GM19397 (cell line): Measurements from ENCODE around the gene SLC25A13.
"Not testable (repeated sequence)": the region's sequence is repeated elsewhere in the genome, so short reads cannot be mapped to it uniquely, and the experiment has no call there.

Experiments
- ATAC-seq: cut with Tn5 transposase; IDR thresholded peaks from one replicate; pipeline ENCODE4 v1.9.1; 2021; ENCODE audit warnings: mild to moderate bottlenecking, moderate library complexity; ENCODE audit not compliant: unreplicated experiment

Gene SLC25A13

DNA sequence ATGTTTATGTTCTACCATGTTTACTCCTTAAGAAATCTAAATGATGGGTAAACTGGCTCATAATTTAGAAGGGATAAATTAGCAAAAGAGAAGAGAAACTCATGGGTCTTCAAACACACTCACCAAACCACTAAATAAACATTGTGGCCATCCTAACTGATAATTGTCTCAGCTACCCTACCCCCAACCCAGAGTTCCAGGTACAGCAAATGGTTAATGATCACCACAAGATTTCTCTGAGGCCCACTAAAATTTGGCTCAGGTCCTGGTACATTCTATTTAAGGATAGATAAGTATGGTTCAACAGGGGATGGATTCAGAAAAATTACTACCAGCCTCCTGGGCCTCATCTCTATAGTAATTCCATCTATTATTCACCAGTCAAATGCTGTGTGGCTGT is 21.4 kb downstream of the SLC25A13 start:
- no peak for ATAC-seq

DNA sequence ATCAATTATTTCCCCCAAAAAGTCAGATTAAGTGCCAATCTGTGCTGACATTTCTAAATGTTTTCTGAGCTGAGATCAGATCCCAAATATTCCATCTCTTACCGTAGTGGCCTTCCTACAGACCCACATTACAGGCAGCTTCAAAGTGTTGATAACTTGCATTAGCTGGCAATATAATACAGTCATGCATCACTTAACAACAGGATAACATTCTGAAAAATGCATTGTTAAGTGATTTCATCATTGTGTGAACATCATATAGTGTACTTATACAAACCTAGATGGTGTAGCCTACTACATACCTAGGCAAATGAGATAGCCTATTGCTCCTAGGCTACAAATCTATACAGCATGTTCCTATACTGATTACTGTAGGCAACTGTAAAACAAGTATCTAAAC is 22.4 kb downstream of the SLC25A13 start:
- ATAC-seq: no peak

DNA sequence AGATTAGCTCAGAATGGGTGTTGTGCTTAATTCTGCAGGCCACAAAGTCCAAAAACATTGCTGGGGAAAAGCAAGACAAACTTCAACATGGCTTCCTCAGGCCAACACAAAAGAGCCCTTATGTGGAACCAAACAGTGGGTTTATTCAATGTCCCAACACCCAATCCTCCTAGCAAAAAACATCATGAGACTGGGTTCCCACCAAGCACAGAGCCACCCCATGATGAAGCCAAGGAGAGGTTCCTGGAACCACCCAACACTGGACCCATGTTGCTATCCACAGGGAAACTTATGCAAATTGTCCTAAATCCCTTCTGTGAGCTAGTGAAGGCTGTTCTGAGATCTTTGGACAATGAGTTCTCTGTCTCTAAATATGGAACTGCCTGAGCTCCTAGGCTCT is 24.0 kb downstream of the SLC25A13 start:
- ATAC-seq: no peak

DNA sequence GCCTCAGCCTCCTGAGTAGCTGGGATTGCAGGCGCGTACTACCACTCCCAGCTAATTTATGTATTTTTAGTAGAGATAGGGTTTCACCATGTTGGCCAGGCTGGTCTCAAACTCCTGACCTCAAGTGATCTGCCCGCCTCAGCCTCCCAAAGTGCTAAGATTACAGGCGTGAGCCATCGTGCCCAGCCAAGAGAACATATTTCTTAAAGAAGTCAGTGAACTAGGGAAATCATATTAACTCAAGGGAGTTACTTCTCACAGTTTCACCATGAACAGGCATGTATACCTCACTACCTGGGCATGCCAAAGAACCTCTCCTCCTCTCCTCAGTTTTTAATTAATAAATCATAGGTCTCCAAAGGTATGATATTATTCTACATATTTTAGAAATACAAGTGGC is 24.5 kb downstream of the SLC25A13 start:
- not testable (repeated sequence) for ATAC-seq

DNA sequence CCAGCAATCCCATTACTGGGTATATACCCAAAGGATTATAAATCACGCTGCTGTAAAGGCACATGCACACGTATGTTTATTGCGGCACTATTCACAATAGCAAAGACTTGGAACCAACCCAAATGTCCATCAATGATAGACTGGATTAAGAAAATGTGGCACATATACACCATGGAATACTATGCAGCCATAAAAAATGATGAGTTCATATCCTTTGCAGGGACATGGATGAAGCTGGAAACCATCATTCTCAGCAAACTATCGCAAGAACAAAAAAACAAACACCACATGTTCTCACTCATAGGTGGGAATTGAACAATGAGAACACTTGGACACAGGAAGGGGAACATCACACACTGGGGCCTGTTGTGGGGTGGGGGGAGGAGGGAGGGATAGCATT is 28.0 kb downstream of the SLC25A13 start:
- ATAC-seq: not testable (repeated sequence)

DNA sequence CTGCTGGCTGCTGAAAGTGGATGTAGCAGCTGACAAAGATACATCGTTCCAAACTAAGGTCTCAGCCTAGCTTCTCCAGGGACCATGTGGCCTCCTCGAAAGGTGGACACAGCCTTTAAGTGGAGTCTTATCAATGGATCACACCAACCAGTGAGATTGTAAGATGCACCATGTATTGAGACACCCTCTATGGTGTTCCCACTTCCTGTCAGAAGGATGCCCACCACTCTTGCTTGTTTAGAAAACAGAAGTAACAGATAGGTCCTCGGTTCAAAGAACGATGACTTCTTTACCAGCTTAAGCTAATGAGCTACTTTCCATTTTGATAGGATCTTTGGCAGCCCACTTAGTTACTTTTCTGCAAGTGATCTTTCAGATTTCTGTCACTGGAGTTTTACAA is 34.3 kb downstream of the SLC25A13 start:
- no peak for ATAC-seq

DNA sequence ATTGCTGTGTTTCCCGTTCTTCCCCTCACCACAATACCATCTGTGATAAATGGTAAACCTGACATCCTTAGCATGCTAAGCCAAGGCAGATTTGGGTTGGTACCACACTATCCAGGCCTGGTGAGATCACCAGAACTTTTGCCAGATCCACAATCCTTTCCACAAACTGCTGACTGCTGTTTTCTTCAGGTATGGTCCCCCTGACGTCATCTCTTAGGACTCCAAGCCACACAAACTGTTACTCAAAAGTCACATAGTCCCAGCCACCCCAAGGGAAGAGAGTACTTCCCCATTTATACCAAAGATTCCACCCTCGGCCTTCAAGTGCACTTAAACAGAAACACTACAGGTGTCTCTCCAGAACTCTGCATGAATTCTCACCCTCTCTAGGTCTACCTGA is 34.8 kb downstream of the SLC25A13 start:
- no peak for ATAC-seq

DNA sequence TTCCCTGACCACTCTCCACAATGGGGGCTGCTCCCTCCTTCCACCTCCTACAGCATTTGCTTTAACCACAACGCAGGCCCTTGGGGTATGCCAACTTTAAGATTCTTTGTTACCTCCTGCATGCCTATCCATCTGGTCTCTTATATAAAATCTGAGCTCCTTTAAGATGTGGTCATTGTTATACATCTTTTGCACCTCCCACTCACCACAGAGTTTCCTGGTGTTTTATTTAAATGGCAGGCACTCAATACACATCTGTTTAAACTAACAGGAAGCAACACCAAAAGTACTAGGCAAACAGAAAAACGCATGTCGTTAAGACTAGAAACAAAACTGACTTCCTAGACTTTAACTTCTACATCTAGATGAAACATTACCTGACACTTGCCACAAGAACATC is 36.3 kb downstream of the SLC25A13 start:
- ATAC-seq: peak; percentile 79

DNA sequence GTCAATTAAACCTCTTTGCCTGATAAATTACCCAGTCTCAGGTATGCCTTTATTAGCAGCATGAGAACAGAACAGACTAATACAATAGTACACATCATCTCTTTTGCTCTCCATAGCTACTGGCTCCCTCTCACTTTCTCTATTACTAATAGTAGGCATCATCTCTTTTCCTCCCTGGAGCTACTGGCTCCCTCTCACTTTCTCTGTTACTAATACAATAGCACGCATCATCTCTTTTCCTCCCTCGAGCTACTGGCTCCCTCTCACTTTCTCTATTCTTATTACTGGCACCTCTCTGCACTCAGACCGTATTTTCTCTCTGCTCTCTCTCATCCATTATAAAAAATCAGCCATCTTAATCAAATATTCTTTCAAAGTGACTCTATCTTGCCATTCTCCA is 37.1 kb downstream of the SLC25A13 start:
- ATAC-seq: peak; percentile 32

DNA sequence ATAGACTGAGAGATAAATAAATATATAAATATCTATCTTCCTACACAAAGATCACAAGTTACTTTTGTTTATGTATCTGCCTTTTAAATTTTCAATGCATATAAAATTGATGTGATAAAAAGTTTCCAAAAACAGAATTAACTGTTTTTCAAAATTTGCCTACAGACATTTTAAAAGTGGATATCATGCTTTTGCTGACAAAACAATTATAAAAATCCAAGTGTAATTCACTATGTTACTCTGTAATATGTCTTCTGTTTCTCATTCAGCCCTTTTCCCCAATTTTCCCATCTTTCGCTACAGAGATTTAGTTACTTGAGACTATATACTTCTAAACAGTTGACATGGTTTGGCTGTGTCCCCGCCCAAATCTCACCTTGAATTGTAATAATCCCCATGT is 37.7 kb downstream of the SLC25A13 start:
- no peak for ATAC-seq

DNA sequence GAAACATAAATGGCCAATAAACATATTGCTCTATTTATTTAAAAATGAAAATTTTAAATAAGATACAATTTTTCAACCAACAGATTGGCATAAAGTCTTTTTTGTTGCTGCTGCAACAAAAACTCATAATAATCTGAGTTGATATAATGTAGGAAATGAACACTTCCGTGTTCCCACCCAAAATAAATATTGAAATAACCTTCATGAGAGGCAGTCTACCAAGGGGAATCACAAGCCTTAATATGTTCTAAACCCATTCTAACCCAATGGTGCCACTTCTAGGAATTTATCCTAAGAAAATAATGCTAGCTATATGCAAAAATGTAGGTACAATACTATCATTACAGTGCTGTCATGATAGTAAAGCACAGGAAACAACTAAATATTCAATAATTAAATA is 39.1 kb downstream of the SLC25A13 start:
- ATAC-seq: no peak

DNA sequence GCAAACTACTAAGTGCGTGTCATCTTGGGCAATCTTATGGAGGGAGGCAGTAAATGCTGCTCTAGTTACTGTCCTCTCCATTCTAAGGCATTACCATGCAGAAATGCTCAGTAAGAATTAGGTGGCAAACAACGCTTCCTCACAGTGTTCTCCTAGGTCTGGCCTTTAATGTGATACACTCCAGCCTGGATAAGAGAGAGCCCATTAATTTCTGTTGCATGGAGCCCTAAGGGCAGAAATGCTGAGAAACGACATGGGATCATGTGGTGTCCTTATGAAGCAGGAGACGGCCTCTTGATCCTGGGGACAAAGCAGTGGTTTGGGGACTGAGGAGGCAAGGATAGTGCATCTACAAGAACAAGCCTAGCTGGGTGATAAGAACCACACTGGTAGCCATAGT is 44.0 kb downstream of the SLC25A13 start:
- no peak for ATAC-seq

DNA sequence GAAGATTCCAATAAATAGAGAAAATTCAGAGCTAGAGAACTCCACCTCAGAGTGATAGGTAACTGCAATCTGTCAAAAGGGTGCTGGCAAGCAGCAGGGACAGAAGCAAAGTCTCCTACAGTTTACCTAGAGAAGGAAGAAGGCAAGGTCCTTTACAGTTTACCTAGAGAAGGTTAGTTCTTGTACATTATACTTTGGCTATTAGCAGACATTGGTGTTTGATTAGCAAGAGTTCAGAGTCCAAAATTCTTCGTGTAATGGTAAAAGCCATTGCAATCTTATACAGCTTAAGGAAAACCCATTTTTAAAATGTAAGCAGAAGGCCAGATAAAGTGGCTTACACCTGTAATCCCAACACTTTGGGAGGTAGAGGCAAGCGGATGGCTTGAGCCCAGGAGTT is 45.9 kb downstream of the SLC25A13 start:
- ATAC-seq: no peak

DNA sequence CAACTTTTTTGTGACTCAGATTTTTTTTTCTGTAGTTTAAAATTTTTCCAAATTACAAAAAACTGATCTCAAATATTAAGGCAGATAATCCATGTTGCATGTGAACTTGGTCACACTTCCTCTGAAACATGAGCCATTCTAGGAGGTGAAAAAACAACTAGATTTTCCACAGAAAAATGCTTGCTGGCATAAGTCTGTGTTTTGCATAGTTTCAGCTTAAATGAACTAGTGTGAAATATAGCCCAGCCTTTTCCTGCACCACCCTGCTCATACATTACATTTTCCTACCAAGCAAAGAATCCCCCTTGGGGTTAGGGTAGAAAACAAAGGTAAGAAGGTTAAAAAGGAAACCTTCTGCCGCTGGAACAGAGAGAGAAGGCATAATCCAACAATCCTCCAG is 48.2 kb downstream of the SLC25A13 start:
- no peak for ATAC-seq

DNA sequence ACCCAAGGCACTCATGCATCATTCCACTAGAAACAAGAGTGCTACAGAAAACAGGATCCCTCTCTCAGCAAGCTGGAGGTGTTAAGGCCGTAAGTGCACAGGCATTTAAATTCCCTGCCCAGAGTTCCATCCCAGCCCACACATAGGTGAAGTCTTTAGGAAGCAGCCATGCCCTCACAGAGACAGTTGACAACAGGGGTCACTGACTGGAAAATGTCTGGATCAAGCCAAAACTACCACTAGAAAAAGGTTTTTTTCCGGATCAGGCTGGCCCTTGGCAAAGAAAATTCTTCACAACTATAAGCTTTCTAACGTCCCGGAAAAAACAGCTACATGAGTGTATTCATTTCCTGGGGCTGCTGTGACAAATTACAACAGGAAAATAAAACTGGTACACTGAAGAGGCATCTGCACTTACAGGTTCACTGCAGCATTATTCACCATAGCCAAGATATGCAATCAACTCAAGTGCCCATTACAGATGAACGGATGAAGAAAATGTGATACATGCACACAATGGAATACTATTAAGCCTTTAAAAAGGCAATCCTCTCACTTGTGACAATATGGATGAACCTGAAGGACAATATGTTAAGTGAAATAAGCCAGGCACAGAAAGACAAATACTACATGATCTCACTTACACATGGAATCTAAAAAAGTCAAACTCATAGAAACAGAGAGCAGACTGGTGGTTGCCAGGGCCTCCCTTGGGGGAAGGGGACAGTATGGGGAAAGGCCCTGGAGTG is 52.5 kb downstream of the SLC25A13 start:
- no peak for ATAC-seq

DNA sequence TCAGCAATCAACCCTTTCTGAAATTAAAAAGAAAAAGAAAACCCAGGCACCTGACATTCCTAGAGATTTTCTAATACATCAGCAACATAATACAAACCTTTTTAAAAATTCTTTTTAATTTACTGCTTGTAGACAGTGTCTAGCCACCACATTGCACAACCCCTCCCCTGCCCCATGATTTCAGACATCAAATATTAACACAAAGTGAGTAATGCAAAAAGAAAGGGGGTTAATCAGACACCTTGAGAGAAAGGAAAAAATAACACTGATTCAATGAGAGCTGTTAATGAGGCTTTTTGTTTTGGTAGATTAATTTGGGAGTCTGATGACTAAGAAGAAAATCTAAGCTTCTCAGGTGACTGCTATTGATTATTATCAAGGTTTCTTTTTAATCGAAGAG is 55.3 kb downstream of the SLC25A13 start:
- ATAC-seq: no peak

DNA sequence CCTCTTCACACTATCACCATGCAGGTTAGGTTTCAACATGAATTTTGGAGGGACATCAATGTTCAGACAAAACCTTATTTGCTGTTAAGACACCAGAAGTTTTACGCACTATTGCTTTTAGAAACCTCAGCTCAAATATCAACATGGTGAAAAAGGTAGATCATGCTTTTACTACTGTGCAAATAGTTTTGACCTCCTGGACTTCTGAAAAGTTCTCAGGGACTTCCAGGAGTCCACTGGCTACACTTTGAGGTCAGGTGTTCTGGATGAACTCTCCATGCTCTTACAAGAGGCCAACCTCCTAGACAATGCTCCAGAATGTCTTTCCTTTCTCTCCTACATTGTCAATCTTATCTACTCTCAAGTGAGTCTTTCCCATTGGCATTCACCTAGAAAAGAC is 55.9 kb downstream of the SLC25A13 start:
- ATAC-seq: no peak

DNA sequence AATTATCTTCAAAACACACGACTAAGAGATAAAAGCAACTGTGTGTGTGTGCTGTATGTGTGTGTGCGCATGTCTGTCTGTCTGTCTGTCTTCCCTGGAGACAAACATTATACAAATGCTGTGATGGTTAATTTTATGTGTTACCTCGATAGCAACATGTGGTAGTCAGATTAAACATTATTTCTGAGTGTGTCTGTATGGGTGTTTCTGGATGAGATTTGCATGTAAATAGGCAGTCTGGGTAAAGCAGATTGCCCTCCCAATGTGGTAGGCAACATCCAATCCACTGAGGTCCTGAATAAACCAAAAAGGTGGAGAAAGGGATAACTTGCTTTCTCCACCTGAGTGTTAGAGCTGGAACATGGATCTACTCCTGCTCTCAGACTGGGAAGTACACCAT is 67.9 kb downstream of the SLC25A13 start:
- no peak for ATAC-seq

DNA sequence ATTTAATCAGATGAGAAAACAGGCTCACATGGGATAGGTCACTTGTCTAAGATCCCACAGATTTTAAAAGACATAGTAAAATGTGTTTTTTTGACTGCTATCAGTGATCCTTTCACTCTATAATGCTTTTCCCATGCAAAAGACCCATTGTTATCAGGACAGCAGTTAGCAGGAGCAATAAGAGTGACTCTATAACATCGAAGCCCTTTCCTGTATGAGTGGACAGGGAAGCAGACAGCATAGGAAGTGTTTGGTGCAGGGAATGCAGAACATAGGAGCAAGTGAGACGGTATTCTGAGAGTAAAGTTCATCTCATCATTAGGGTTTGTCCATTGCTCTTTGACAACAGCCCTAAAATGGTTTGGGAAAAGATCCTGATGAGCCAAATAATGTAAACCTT is 68.5 kb downstream of the SLC25A13 start:
- no peak for ATAC-seq

DNA sequence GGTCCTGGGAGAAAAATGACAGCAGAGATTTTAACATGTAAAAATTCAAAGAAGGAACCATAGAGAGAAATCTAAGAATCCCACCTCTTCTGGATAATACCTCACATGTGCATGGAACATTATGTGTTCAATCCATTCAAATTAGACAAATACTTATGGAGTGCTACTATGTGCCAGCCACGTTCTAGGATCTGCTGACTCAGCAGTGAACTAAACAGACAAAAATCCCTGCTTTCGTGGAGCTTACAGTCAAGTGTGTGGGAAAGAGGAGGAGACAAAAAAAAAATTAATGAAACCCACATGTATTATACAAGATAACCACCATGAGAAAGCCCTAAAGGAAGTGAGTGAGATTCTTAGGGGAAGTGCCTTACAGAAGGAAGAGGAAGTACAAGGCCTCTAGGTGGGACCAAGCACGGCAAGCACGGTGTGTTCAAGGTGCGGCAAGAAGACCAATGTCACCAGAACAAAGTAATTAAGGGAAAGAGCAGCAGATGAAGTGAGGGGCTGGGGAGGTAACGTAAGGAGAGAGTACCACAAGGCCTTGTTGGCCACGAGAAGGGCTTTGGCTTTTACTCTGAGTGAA is 71.0 kb downstream of the SLC25A13 start:
- ATAC-seq: no peak

DNA sequence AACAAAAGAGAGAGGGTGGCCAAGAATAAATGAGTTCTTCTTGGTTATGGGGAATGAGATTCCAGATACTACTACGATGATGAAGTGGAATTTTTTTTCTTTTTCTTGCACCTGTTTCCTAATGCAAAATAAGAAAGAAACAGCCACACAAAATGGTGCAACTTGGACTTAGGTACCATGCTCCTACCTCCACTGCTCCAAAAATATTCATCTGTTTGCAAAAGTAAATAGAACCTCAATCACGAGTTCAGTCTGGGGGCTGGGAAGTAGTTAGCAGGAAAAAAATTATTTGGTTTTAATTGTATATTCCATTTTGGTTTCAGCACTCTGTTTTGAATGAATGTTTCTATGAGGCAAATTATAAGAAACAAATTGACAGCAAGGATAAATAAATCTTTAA is 73.5 kb downstream of the SLC25A13 start:
- no peak for ATAC-seq

DNA sequence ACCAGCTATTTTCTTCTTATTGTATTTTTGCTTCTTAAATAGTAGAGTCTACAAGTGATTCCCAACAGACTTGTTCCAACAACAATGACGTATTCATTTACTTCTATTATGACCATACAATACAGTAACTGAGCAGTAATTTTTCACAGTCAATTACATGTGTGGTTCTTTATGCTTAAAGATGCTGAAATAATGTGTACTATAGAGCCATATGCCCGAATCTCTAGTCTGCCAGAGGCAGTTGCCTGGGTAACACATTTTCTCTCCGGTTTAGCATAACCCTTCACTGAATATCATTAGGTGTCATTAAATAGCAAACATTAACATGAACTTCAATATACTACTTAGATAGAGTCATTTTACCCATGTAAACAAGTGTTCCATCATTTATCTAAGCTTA is 75.0 kb downstream of the SLC25A13 start:
- ATAC-seq: no peak

DNA sequence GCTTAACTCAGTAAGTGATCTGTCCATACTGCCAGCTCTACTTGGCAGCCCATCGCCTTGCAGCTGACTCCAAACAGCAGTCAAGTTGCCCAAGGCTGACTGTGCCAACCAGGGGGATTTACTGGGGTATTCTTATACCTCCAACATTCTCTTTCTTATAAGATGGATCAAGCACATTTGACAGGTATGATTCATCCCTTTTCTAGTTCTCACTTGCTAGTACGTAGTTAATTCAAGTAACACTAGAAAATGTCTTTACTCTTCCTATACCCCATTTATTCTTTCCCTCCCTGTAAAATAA is 77.0 kb downstream of the SLC25A13 start:
- ATAC-seq: no peak
